ENCODE data around the gene NSA2. TPM values are rescaled to one million over a fixed set of nuclear protein-coding genes. Genes with fewer than 3 reads are reported as not detected.

The NSA2 gene
- total and polyA plus RNA-seq, 2 of the 13 experiments (the other 11 are each of a cell fraction or from before 2014, with no cell fraction given) = 33.0 to 101 TPM

- TF ChIP-seq SAP130 (CRISPR knock-in tag; IDR thresholded peaks at IDR 0.05; ENCODE audit: low read depth) = peak; percentile 95
- peak; percentile 34; the same call in 1 of the 2 replicates for TF ChIP-seq NAIF1 (CRISPR knock-in tag; IDR thresholded peaks at IDR 0.05; ENCODE audit: borderline replicate concordance)
- TF ChIP-seq, protein P1, sequence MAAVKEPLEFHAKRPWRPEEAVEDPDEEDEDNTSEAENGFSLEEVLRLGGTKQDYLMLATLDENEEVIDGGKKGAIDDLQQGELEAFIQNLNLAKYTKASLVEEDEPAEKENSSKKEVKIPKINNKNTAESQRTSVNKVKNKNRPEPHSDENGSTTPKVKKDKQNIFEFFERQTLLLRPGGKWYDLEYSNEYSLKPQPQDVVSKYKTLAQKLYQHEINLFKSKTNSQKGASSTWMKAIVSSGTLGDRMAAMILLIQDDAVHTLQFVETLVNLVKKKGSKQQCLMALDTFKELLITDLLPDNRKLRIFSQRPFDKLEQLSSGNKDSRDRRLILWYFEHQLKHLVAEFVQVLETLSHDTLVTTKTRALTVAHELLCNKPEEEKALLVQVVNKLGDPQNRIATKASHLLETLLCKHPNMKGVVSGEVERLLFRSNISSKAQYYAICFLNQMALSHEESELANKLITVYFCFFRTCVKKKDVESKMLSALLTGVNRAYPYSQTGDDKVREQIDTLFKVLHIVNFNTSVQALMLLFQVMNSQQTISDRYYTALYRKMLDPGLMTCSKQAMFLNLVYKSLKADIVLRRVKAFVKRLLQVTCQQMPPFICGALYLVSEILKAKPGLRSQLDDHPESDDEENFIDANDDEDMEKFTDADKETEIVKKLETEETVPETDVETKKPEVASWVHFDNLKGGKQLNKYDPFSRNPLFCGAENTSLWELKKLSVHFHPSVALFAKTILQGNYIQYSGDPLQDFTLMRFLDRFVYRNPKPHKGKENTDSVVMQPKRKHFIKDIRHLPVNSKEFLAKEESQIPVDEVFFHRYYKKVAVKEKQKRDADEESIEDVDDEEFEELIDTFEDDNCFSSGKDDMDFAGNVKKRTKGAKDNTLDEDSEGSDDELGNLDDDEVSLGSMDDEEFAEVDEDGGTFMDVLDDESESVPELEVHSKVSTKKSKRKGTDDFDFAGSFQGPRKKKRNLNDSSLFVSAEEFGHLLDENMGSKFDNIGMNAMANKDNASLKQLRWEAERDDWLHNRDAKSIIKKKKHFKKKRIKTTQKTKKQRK (IDR thresholded peaks at IDR 0.05; ENCODE audit: low read length) = no peak
- no peak for TF ChIP-seq ETS1 (CRISPR knock-in tag; IDR thresholded peaks at IDR 0.05)
- peak; percentile 93 for TF ChIP-seq ETV6 (CRISPR knock-in tag; conservative IDR thresholded peaks at IDR 0.05)
- peak; percentile 87; the same call in 1 of the 2 replicates for TF ChIP-seq RFXAP (CRISPR knock-in tag; IDR thresholded peaks at IDR 0.05; ENCODE audit: borderline replicate concordance)
- TF ChIP-seq MYC (CRISPR knock-in tag; IDR thresholded peaks at IDR 0.05; ENCODE audit: borderline replicate concordance) = peak; percentile 94
- TF ChIP-seq ATF7-NPFF (CRISPR knock-in tag; IDR thresholded peaks at IDR 0.05; ENCODE audit: low read depth) = no peak
- no peak for TF ChIP-seq NFAT5 (CRISPR knock-in tag; IDR thresholded peaks at IDR 0.05)
- no peak for TF ChIP-seq ZNF720 (CRISPR knock-in tag; IDR thresholded peaks at IDR 0.05)
- TF ChIP-seq, protein P2, sequence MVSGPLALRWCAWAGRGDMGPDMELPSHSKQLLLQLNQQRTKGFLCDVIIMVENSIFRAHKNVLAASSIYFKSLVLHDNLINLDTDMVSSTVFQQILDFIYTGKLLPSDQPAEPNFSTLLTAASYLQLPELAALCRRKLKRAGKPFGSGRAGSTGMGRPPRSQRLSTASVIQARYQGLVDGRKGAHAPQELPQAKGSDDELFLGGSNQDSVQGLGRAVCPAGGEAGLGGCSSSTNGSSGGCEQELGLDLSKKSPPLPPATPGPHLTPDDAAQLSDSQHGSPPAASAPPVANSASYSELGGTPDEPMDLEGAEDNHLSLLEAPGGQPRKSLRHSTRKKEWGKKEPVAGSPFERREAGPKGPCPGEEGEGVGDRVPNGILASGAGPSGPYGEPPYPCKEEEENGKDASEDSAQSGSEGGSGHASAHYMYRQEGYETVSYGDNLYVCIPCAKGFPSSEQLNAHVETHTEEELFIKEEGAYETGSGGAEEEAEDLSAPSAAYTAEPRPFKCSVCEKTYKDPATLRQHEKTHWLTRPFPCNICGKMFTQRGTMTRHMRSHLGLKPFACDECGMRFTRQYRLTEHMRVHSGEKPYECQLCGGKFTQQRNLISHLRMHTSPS (CRISPR knock-in tag; IDR thresholded peaks at IDR 0.05; ENCODE audit: low read depth) = no peak
- TF ChIP-seq, protein P3, sequence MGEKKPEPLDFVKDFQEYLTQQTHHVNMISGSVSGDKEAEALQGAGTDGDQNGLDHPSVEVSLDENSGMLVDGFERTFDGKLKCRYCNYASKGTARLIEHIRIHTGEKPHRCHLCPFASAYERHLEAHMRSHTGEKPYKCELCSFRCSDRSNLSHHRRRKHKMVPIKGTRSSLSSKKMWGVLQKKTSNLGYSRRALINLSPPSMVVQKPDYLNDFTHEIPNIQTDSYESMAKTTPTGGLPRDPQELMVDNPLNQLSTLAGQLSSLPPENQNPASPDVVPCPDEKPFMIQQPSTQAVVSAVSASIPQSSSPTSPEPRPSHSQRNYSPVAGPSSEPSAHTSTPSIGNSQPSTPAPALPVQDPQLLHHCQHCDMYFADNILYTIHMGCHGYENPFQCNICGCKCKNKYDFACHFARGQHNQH (CRISPR knock-in tag; IDR thresholded peaks at IDR 0.05) = peak; percentile 90
- TF ChIP-seq HMGA1 (CRISPR knock-in tag; conservative IDR thresholded peaks at IDR 0.05) = no peak
- peak in 1 of 2 experiments; percentile 33; a peak in 1 of 4 replicates for TF ChIP-seq EP300 (IDR thresholded peaks at IDR 0.05; ENCODE audit: low read depth in 2 of 2, low read length in 2 of 2)
- peak; percentile 61 for TF ChIP-seq EP300 (CRISPR knock-in tag; IDR thresholded peaks at IDR 0.05; ENCODE audit: borderline replicate concordance)
- peak; percentile 86 for TF ChIP-seq RBM39 (IDR thresholded peaks at IDR 0.05; ENCODE audit: low read depth, low read length, poor library complexity, severe bottlenecking)
These were observed at the start of gene NSA2, which contains the start of gene GFM2 (continued) for GRCh38 chr5:74766849-74767578.
